ACC112 (cell line): ENCODE results near the gene OTOP3.
"Not testable (repeated sequence)": the region's sequence is repeated elsewhere in the genome, so short reads cannot be mapped to it uniquely, and the experiment has no call there.

ENCODE experiments used
- H2AFZ ChIP-seq: fragments of 200-600 bp; sonication (generic); one replicate; pipeline ENCODE4 v1.6.0; 2017; ENCODE audit warnings: antibody characterized with exemption, low read length; ENCODE audit not compliant: unreplicated experiment
- H3K27ac ChIP-seq: fragments of 200-600 bp; sonication (generic); 2 replicates; pipeline ENCODE4 v1.5.1; 2014; ENCODE audit warnings: low read depth, mild to moderate bottlenecking, antibody characterized with exemption, low read length, moderate library complexity
- H3K27me3 ChIP-seq: fragments of 200-600 bp; sonication (generic); 2 replicates; pipeline ENCODE4 v1.6.1; 2014; ENCODE audit warnings: mild to moderate bottlenecking, antibody characterized with exemption, low read length, moderate library complexity, mixed read lengths; ENCODE audit not compliant: insufficient read depth
- H3K36me3 ChIP-seq: fragments of 200-600 bp; sonication (generic); 2 replicates; pipeline ENCODE4 v1.6.1; 2016; ENCODE audit warnings: mild to moderate bottlenecking, antibody characterized with exemption, low read length, moderate library complexity, mixed read lengths; ENCODE audit not compliant: insufficient read depth
- H3K4me1 ChIP-seq: fragments of 200-600 bp; sonication (generic); one replicate; pipeline ENCODE4 v1.6.1; 2016; ENCODE audit warnings: low read length, mixed read lengths; ENCODE audit not compliant: insufficient read depth, unreplicated experiment, control insufficient read depth
- H3K4me3 ChIP-seq: fragments of 200-600 bp; sonication (generic); 2 replicates; pipeline ENCODE4 v1.5.1; 2014; ENCODE audit warnings: mild to moderate bottlenecking, low read depth, low read length
- H3K79me2 ChIP-seq: fragments of 200-600 bp; sonication (generic); one replicate; pipeline ENCODE4 v1.6.0; 2016; ENCODE audit warnings: low read length; ENCODE audit not compliant: control insufficient read depth, unreplicated experiment, insufficient read depth

OTOP3 gene

DNA sequence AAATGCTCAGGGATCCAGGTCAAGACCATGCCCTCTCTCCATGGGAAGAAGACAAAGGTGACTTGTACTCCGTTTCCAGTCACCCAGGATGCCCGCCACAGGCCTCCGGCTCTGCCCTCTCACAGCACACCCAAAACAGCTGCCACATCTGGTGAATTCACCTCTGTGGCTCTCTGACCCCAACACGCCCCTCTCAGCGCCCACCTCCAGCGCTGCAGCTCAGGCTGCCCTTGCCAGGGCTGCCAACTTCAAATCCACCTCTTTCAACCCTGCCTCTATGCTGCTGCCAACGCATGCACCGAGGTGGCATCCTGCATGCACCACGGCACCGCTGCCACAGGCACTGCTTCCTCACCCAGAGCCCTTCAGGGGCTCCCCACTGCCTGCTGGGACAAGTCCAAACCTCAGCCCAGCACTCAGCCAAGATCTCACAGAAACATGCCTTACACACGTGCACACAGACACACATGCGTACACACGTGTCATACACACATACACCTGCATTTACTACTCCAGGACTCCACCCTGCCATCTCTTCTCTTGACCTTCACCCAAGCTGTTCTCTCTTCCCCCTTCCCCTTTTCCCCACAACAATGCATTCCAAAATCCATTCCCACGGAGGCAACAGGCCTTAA is 29.4 kb downstream of the OTOP3 start:
- H3K4me1 ChIP-seq = peaks cover 4% of the 10 kb centered on the region
- H3K27me3 ChIP-seq = no peaks in the 10 kb centered on the region
- no peak overlapping the region for H3K27ac ChIP-seq
- no peak overlapping the region for H3K4me3 ChIP-seq
- H3K79me2 ChIP-seq = no peaks in the 10 kb centered on the region
- no peak overlapping the region for H2AFZ ChIP-seq
- no peaks in the 10 kb centered on the region for H3K36me3 ChIP-seq

DNA sequence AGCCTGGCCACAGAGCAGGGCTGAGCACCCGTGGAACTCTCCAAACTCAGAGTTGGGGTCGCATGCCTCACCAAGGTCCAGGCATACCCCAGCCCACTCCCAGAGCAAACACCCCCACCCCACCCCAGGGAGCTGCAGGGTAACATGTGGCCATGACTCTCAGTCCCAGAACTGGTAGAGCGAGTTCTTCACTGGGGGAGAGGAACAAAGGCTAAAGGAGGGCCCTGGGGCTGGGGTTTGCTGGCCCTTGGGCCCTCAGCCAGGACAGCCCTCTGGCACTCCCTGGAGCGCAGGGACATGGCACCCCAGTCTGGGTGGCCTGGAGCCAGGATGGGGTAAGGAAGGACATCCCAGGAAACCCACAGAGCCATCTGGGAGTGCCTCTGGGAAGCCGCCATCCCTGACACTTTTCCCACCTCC is 32.7 kb downstream of the OTOP3 start:
- no peak overlapping the region for H3K4me3 ChIP-seq
- H3K4me1 ChIP-seq = no peaks in the 10 kb centered on the region
- H3K36me3 ChIP-seq = no peaks in the 10 kb centered on the region
- H3K27ac ChIP-seq = no peak overlapping the region
- peaks cover 27% of the 10 kb centered on the region for H3K27me3 ChIP-seq
- H3K79me2 ChIP-seq = no peaks in the 10 kb centered on the region
- H2AFZ ChIP-seq = no peak overlapping the region

DNA sequence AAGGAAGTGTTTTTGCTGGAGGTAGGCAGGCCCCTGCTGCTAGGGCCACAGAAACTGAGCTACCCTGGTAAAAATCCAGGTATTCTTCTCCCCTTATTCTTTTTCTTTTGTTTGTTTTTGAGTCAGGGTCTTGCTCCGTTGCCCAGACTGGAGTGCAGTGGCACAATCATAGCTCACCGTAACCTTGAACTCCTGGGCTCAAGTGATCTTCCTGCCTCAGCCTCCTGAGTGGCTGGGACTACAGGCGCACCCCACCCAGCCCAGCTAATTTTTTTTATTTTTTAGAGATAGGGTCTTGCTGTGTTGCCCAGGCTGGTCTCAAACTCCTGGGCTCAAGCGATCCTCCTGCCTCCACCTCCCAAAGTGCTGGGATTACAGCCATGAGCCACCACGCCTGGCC is 33.8 kb downstream of the OTOP3 start:
- not testable (repeated sequence) for H3K27ac ChIP-seq, H3K36me3 ChIP-seq

DNA sequence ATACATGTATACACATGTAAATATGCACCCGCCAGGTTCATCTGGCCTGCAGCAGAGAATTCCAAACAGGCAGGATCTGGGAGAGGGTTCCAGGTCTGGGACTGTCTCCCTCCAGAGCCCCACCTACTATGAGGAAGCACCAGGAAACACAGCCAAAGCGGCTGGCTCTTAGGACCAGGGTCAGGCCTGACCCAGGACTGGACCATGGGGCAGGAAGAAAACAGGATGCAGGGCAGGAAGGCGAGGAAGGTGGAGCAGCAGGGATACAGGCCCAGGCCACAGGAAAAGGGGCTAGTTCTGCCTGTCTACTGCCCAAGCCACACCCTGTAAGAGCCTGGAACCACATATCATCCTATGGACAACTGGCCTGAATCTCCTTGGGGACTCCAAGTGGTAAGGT is 34.7 kb downstream of the OTOP3 start:
- Histone ChIP-seq H3K79me2 (no peaks in the 10 kb centered on the region), H3K36me3 (no peaks in the 10 kb centered on the region), H2AFZ (no peak overlapping the region), H3K27me3 (peaks cover 36% of the 10 kb centered on the region), H3K4me3 (no peak overlapping the region), H3K4me1 (no peaks in the 10 kb centered on the region), H3K27ac (no peak overlapping the region)

More for the DNA sequence above, 33.8 kb downstream of the OTOP3 start:
- H3K4me3 ChIP-seq, H2AFZ ChIP-seq, H3K79me2 ChIP-seq, H3K4me1 ChIP-seq: not testable (repeated sequence)
- H3K27me3 ChIP-seq = peaks cover 35% of the 10 kb centered on the region

DNA sequence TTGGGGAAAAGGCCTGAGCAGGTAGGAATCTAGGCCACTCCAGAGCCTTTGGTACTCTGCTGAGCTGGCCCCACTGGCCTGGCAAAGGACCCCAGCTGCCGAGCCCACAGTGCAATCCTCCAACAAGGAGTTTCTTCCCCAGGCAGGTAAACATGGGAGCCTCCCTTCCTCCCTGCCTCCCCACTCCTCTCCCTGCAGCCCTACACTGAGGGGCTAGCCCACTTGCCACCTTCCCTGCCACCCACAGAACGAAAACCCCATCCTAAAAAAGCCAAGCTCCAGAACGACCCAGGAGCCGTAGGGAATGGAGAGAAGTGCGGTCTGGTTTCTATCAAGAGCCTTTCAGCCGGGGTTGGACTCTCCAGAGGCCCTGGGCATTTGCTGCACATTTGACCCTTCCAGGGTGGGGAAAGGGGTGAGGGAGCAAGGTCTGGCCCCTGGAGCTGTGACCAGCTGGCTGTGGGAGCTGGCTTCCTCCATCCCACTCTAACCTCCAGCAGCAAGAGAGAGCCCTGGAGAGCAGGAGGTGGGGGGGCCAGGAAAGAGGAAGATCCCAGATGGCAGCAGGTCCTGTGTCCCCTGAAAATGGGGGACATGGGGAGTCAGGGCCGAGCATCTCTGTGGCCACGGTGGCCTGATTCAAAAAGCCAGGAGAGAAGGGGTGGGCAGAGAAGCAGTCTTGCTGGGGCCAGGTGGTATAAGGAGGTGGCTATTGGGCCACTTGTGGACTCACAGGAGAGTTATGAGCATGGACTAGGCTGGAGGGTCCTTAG is 35.6 kb downstream of the OTOP3 start:
- Histone ChIP-seq H3K79me2 (no peaks in the 10 kb centered on the region), H3K4me1 (no peaks in the 10 kb centered on the region), H2AFZ (no peak overlapping the region), H3K36me3 (no peaks in the 10 kb centered on the region), H3K4me3 (no peak overlapping the region), H3K27ac (no peak overlapping the region), H3K27me3 (peaks cover 36% of the 10 kb centered on the region)

DNA sequence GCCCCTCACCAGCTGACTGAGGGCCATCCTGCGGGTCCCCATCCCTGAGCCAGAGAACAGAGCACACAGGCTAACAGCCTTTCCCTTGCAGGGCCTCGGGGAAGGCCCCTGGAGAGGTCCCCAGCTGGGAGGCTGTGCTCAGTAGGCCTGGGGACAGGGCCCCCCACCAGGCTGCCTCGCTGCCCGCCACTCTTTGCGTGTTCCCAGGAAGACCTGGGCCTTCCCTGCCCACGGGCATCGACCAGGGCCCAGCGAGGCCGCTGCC is 36.1 kb downstream of the OTOP3 start:
- Histone ChIP-seq H3K79me2 (no peaks in the 10 kb centered on the region), H3K4me3 (no peak overlapping the region), H3K27ac (no peak overlapping the region), H3K36me3 (no peaks in the 10 kb centered on the region), H3K27me3 (peaks cover 36% of the 10 kb centered on the region), H3K4me1 (no peaks in the 10 kb centered on the region), H2AFZ (no peak overlapping the region)

DNA sequence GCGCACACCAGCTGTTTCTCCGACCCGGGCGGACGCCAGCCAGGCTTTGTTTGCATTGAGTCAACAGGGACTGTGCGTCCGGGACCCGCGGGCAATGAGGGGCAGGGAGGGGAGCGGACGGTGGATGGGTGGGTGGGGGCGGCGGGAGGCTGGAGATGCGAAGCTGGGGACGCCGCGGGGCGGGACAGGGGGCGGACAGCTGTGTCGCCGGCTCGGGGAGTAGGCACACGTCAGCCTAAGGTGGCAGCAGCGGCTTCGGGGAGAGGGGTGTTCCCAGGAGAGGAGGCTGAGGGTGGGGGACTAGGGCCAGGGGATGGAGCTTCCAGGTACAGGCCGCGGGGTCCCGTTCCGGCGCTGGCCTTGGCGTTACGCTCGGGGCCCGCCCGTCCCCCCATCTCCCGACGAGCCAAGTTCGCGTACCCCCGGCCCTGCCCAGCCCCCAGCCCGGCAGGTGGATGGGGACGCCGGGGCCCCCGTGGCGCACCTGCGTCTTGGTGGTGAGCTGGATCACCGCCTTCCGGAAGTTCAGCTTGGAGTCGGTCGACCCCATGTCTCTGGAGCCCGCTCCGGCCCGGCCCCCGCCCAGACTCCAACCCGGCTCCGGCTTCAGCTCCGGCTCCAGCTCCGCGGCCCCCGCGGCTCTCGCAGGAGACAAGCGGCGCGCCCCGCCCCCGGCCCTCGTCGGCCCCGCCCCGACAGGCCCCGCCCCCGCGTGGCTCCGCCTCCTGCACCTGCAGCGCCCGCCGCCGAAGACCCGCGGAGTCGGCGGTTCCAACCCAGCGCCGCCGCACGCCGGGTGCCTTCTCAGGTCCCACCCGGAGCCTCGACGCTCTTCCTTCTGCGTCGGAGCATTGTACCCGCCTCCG is 36.6 kb downstream of the OTOP3 start, which contains the start of gene HID1:
HID1 (minus strand) TSS at position 653 of the 866 bp plus-strand sequence; CDS start at position 550, 103 bp downstream.
- no peak within 1 kb of the TSS for H3K27ac ChIP-seq
- H3K4me3 ChIP-seq = peak within 1 kb of the TSS; percentile 56
- H2AFZ ChIP-seq = peak within 1 kb of the TSS; percentile 9
- no peaks in the 10 kb centered on the region for H3K79me2 ChIP-seq
- peaks cover 36% of the 10 kb centered on the region for H3K27me3 ChIP-seq
- no peaks in the 10 kb centered on the region for H3K36me3 ChIP-seq
- no peaks in the 10 kb centered on the region for H3K4me1 ChIP-seq

DNA sequence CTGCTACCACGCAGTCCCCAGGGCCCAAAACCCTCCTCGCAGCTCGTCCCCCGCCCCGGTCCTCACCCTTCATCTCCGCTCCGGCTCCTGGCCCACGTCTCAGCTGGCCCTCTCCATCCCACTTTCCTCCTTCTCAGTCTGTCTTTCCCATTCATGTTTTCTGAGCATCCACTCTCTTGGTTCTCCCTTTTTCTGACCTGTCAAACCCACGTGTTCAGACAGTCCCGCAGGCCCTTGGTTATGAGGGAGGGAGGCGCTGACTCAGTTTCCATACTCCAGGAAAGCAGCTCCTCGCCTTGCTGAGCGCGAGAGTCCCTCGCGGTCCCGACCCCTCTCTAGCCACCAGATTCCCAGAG is 37.3 kb downstream of the OTOP3 start:
- H3K36me3 ChIP-seq = no peaks in the 10 kb centered on the region
- H3K27ac ChIP-seq = no peak overlapping the region
- H3K79me2 ChIP-seq = no peaks in the 10 kb centered on the region
- H2AFZ ChIP-seq = peak overlapping the region; percentile 9
- peaks cover 36% of the 10 kb centered on the region for H3K27me3 ChIP-seq
- peak overlapping the region; percentile 56; the same call in 1 of the 2 replicates for H3K4me3 ChIP-seq
- H3K4me1 ChIP-seq = no peaks in the 10 kb centered on the region

DNA sequence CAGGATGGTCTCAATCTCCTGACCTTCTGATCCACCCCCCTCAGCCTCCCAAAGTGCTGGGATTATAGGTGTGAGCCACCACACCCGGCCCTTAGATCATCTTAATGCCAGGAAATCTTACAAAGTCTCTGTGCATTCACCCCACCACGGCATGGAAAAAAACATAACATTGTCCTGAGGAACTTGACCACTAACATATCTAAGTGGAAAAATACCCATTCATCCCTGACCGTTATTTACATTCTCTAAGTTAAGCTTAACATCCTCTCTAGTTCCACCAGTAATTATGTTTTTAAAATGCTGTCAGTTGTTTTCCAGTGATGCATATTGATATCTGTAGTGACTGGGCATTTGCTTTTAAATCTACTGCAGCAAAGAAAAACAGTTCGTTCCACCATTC is 40.2 kb downstream of the OTOP3 start:
- Histone ChIP-seq H2AFZ (no peak overlapping the region), H3K27ac (no peak overlapping the region), H3K4me1 (no peaks in the 10 kb centered on the region), H3K4me3 (no peak overlapping the region), H3K79me2 (no peaks in the 10 kb centered on the region), H3K27me3 (peaks cover 34% of the 10 kb centered on the region), H3K36me3 (no peaks in the 10 kb centered on the region)

DNA sequence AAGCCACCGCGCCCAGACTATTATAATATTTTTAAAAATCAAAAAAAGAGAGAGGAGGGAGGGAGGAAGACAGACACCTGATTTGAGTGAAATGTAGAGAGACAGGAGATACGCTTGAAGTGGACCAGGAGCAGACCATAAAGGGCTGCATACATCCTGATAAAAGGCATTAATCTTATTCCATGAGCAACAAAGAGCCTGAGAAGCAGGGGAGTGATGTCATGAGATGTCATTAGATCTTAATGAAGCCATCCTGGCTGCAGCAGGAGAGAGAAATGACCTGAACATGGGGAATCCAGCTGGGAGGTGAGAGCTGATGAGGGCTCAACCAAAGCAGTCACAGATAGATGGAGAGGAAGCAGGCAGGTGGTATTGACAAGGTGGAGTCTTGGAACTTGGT is 42.1 kb downstream of the OTOP3 start:
- H3K4me3 ChIP-seq = no peak overlapping the region
- peaks cover 11% of the 10 kb centered on the region for H3K4me1 ChIP-seq
- H2AFZ ChIP-seq = no peak overlapping the region
- no peak overlapping the region for H3K27ac ChIP-seq
- H3K36me3 ChIP-seq = no peaks in the 10 kb centered on the region
- peaks cover 2% of the 10 kb centered on the region for H3K79me2 ChIP-seq
- H3K27me3 ChIP-seq = peaks cover 15% of the 10 kb centered on the region
